ENCODE data around the gene CLINT1. TPM values are rescaled to one million over a fixed set of nuclear protein-coding genes. Genes with fewer than 3 reads are reported as not detected.

Gene CLINT1
- polyA plus RNA-seq, 3 donors = 67.4 to 100 (median 71.9) TPM

DNA sequence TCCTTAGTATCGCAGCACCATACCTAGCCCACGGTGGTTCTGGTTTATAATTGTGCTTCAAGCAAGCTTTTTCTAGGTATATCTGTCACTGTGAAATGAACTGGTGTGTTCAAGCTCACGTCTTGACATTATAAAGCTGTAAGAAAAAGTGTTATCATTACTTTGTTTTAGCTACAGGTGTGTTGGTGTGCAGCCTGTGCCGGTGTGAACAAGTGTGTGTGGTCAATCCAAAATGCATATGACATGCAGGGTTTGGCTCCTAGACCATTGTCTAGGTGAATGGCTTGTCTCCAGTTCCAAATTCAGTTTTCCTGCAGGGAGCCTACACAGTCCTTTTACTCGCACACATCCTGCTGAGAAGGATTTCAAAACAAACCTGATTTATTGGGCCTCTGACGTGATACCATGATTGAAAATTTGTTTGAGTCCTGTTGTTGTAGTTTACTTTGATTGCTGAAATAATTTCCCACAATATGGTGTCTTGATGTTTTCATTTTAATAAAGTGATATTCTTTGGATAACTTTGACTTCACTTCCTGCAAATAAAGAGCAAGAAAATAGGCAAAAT is 111.7 kb downstream of the CLINT1 start:
- H3K79me2 ChIP-seq (ENCODE audit: insufficient read depth, low read length) = peaks cover 3% of the 10 kb centered on the region
- no peak overlapping the region for H3K27ac Mint-ChIP-seq
- H3K4me1 Mint-ChIP-seq = peaks cover 18% of the 10 kb centered on the region

DNA sequence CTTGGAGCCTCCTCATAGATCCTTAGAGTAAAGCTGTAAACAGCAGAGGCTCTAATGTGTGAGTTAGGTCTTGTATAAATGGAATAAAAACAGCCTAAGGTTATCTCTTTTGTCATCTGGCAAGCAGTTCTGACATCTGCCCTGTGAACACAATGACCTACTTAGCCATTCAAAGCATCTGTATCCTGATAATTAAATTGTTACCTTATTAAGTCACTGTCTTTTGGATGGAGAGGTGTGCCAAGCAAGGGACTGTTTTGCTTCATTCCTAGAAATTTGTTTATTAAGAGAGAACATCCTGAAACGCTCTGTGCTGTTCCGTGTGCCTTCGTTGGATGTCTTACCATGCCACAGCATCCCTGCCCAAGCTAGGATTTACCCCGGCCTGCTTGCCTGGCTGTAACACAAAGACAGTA is 113.9 kb downstream of the CLINT1 start:
- intact Hi-C loops (cut with micrococcal nuclease) = loop anchor here in 1 of 2 donors (10.0 kb wide), 2 partner anchors 110 to 420 kb away; partner anchors contain the start of gene CLINT1
- H3K36me3 Mint-ChIP-seq = peaks cover 4 to 6% of the 10 kb centered on the region in 2 donors
- H3K4me3 ChIP-seq (replicated peaks in 1 of 3; ENCODE audit: low read depth in 2 of 3, low read length in 3 of 3) = peak overlapping the region in 1 of 3 experiments; percentile 83

More for the DNA sequence above, 111.7 kb downstream of the CLINT1 start:
- DNase-seq = no peak
- H3K9me3 ChIP-seq (replicated peaks in 1 of 2; ENCODE audit: control insufficient read depth in 1 of 2, insufficient read depth in 1 of 2, low read length in 2 of 2) = no peaks in the 10 kb centered on the region
- Mint-ChIP-seq H3K27me3 (ENCODE audit: low read depth in 3 of 3) (peaks cover 5% of the 10 kb centered on the region in 3 donors), H3K4me3 (no peak overlapping the region), H3K9me3 (peaks cover 0 to 1% (median 0%) of the 10 kb centered on the region in 7 donors), H3K36me3 (peaks cover 2 to 9% of the 10 kb centered on the region in 2 donors)
- no peak overlapping the region for H3K4me2 ChIP-seq (replicated peaks; ENCODE audit: extremely low read depth, low read length, poor library complexity, severe bottlenecking)
- peaks cover 12 to 17% of the 10 kb centered on the region in 2 donors for H3K4me1 ChIP-seq (ENCODE audit: control insufficient read depth in 1 of 2, insufficient read depth in 2 of 2, low read length in 2 of 2)
- no peaks in the 10 kb centered on the region for H4K20me1 ChIP-seq (ENCODE audit: insufficient read depth, low read length)
- TF ChIP-seq, protein P1, sequence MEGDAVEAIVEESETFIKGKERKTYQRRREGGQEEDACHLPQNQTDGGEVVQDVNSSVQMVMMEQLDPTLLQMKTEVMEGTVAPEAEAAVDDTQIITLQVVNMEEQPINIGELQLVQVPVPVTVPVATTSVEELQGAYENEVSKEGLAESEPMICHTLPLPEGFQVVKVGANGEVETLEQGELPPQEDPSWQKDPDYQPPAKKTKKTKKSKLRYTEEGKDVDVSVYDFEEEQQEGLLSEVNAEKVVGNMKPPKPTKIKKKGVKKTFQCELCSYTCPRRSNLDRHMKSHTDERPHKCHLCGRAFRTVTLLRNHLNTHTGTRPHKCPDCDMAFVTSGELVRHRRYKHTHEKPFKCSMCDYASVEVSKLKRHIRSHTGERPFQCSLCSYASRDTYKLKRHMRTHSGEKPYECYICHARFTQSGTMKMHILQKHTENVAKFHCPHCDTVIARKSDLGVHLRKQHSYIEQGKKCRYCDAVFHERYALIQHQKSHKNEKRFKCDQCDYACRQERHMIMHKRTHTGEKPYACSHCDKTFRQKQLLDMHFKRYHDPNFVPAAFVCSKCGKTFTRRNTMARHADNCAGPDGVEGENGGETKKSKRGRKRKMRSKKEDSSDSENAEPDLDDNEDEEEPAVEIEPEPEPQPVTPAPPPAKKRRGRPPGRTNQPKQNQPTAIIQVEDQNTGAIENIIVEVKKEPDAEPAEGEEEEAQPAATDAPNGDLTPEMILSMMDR (IDR thresholded peaks at IDR 0.05) = no peak
- no peak overlapping the region for H3K27ac ChIP-seq (ENCODE audit: low read depth in 1 of 2, low read length in 2 of 2)
- H3K36me3 ChIP-seq (replicated peaks in 1 of 2; ENCODE audit: control insufficient read depth in 1 of 2, insufficient read depth in 2 of 2, low read length in 2 of 2) = peaks cover 0 to 12% of the 10 kb centered on the region in 2 donors
- H3K9ac ChIP-seq (ENCODE audit: insufficient read depth, low read length, poor library complexity, severe bottlenecking) = no peak overlapping the region
- H2AFZ ChIP-seq (ENCODE audit: insufficient read depth, low read depth, low read length, poor library complexity, severe bottlenecking) = no peak overlapping the region
- 100% methylated on average over 2 of the region's 6 CpGs for WGBS (ENCODE audit: insufficient coverage)
- no peak overlapping the region for H3K4me3 ChIP-seq (replicated peaks in 1 of 3; ENCODE audit: low read depth in 2 of 3, low read length in 3 of 3)
- no peaks in the 10 kb centered on the region for H3K27me3 ChIP-seq (ENCODE audit: control insufficient read depth in 2 of 2, insufficient read depth in 2 of 2, low read length in 2 of 2)
- intact Hi-C loops (cut with micrococcal nuclease) = loop anchor here in 1 of 2 donors (10.0 kb wide), 2 partner anchors 108 to 422 kb away; partner anchors contain the start of gene CLINT1

More for the DNA sequence above, 113.9 kb downstream of the CLINT1 start:
- TF ChIP-seq, protein P1 (IDR thresholded peaks at IDR 0.05) = no peak
- Mint-ChIP-seq H3K9me3 (peaks cover 0 to 2% (median 0%) of the 10 kb centered on the region in 7 donors), H3K27ac (no peak overlapping the region), H3K4me1 (peaks cover 18% of the 10 kb centered on the region), H3K27me3 (ENCODE audit: low read depth in 3 of 3) (peaks cover 5 to 6% (median 5%) of the 10 kb centered on the region in 3 donors), H3K4me3 (no peak overlapping the region)
- H3K27me3 ChIP-seq (ENCODE audit: control insufficient read depth in 2 of 2, insufficient read depth in 2 of 2, low read length in 2 of 2) = no peaks in the 10 kb centered on the region
- DNase-seq = no peak
- H3K36me3 ChIP-seq (replicated peaks in 1 of 2; ENCODE audit: control insufficient read depth in 1 of 2, insufficient read depth in 2 of 2, low read length in 2 of 2) = peaks cover 0 to 2% of the 10 kb centered on the region in 2 donors
- no peak overlapping the region for H3K27ac ChIP-seq (ENCODE audit: low read depth in 1 of 2, low read length in 2 of 2)
- no peaks in the 10 kb centered on the region for H4K20me1 ChIP-seq (ENCODE audit: insufficient read depth, low read length)
- H3K4me2 ChIP-seq (replicated peaks; ENCODE audit: extremely low read depth, low read length, poor library complexity, severe bottlenecking) = peak overlapping the region; percentile 94
- peaks cover 12 to 17% of the 10 kb centered on the region in 2 donors for H3K4me1 ChIP-seq (ENCODE audit: control insufficient read depth in 1 of 2, insufficient read depth in 2 of 2, low read length in 2 of 2)
- H2AFZ ChIP-seq (ENCODE audit: insufficient read depth, low read depth, low read length, poor library complexity, severe bottlenecking) = peak overlapping the region; percentile 96
- H3K9ac ChIP-seq (ENCODE audit: insufficient read depth, low read length, poor library complexity, severe bottlenecking) = no peak overlapping the region
- no peaks in the 10 kb centered on the region for H3K9me3 ChIP-seq (replicated peaks in 1 of 2; ENCODE audit: control insufficient read depth in 1 of 2, insufficient read depth in 1 of 2, low read length in 2 of 2)
- 92% methylated on average over 3 of the region's 4 CpGs for WGBS (ENCODE audit: insufficient coverage)
- H3K79me2 ChIP-seq (ENCODE audit: insufficient read depth, low read length) = peaks cover 3% of the 10 kb centered on the region

Data from CD14-positive monocyte (primary cell).